H7 (cell line): ENCODE results near the gene SLC4A5. TPM values are rescaled to one million over a fixed set of nuclear protein-coding genes. Genes with fewer than 3 reads are reported as not detected.

Experiments used
- DNase-seq: peaks from one replicate; pipeline ENCODE4 v3.0.0; 2012
- H3K27me3 ChIP-seq: 2 replicates; pipeline ENCODE4 v1.6.0; 2011; ENCODE audit warnings: mild to moderate bottlenecking, low read length; ENCODE audit not compliant: control insufficient read depth, insufficient read depth
- H3K36me3 ChIP-seq: replicated peaks from 2 replicates; pipeline ENCODE4 v1.5.1; 2011; ENCODE audit warnings: low read length; ENCODE audit not compliant: control insufficient read depth, insufficient read depth
- H3K4me3 ChIP-seq: 2 replicates; pipeline ENCODE4 v1.5.1; 2011; ENCODE audit warnings: low read depth, mild to moderate bottlenecking, control low read depth, low read length, moderate library complexity; ENCODE audit not compliant: insufficient read depth
- total RNA-seq: library from RNA; depleted of rRNA; stranded (reverse); fragments of >200 nt; shearing (Covaris generic); gene quantifications from 2 replicates; pipeline ENCODE4 v1.2.3, GENCODE V29; 2014

Gene SLC4A5
- total RNA-seq, 1 experiment from 2014 or later: 0.90 TPM

DNA sequence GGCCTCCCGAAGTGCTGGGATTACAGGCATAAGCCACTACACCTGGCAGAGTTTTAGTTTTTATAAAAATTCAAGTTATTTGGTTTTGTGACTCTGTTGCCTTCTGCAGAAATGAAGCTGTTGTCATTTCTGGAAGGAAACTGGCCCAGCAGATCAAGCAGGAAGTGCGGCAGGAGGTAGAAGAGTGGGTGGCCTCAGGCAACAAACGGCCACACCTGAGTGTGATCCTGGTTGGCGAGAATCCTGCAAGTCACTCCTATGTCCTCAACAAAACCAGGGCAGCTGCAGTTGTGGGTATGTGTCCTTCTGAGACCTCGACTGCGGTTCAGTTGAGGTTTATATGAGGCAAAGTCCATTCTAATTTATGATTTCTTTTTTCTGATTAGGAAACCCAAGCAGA, 137.6 kb downstream of the SLC4A5 start:
- no peak overlapping the region for H3K4me3 ChIP-seq
- H3K36me3 ChIP-seq: peaks cover 36% of the 10 kb centered on the region
- no peak for DNase-seq
- no peaks in the 10 kb centered on the region for H3K27me3 ChIP-seq

DNA sequence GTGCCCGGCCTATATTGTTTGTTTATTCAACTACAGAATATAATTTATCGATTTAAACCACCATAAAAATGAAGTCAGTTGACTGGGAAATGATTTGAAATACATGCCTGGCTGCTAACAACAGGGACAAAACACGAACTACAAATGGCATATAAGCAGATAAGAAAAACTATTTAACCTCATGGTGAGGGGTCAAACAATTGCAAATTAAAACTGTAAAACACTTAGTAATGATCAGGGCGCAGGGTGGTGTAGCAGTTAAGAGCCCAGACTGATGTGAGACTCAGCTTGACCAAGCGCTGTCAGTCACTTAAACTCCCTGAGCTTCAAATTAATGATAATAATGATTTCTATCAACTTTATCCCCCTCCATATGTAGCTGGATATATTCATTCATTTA, 138.1 kb downstream of the SLC4A5 start:
- Histone ChIP-seq H3K36me3 (peaks cover 32% of the 10 kb centered on the region), H3K27me3 (no peaks in the 10 kb centered on the region), H3K4me3 (no peak overlapping the region)
- no peak for DNase-seq

DNA sequence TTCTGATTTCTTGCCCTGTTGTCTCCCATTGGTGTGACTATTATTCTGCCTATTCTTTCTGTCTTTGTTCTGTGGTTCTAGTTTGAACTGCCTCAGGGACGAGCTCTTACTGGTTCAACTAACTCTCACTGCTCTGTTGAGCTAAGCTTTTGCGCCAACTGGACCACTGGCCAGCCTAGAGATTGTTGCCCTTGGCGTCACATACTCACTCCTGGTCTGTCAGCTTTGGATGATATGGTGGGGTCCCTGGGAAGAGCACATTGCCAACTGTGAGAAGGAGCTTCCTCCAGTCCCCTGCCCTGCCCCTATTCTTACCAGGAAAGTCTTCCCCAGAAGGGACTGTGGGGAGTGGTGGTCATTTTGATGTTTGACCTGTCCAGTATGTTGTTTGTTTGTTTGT, 138.8 kb downstream of the SLC4A5 start:
- H3K36me3 ChIP-seq: peaks cover 26% of the 10 kb centered on the region
- no peaks in the 10 kb centered on the region for H3K27me3 ChIP-seq
- no peak overlapping the region for H3K4me3 ChIP-seq
- DNase-seq: no peak

DNA sequence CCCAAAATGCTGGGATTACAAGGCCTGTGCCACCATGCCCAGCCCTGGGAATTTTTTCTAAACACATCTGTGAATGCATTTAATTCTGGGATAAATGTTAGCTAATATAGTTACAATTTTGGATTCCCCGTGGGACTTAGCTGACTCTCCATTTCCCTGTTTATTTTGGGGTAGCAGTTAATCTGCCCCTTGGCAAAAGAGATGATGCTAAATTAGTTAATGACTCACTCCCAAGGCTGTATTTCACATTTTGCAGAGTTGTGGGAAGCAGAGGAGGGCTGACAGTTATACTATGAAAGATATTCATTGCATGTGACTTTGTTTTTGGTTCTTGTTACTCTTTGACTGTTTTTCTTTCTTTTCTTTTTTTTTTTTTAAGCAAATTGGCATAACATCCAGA, 141.6 kb downstream of the SLC4A5 start:
- Histone ChIP-seq H3K36me3 (peaks cover 13% of the 10 kb centered on the region), H3K4me3 (no peak overlapping the region), H3K27me3 (no peaks in the 10 kb centered on the region)
- no peak for DNase-seq

DNA sequence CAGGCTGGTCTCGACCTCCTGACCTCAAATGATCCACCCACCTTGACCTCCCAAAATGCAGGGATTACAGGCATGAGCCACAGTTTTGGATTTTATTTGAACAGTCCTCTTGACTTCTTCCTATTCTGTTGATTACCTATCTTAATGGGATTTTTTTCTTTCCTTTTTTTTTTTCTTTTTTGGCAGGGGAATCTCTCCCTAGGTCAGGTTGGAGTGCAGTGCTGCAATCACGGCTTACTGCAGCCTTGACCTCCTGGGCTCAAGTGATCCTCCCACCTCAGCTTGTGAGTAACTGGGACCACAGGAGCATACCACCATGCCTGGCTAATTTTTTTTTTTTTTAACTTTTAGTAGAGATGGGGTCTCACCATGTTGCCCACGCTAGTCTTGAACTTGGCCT, 142.0 kb downstream of the SLC4A5 start:
- Histone ChIP-seq H3K27me3 (no peaks in the 10 kb centered on the region), H3K36me3 (peaks cover 12% of the 10 kb centered on the region), H3K4me3 (no peak overlapping the region)
- no peak for DNase-seq

DNA sequence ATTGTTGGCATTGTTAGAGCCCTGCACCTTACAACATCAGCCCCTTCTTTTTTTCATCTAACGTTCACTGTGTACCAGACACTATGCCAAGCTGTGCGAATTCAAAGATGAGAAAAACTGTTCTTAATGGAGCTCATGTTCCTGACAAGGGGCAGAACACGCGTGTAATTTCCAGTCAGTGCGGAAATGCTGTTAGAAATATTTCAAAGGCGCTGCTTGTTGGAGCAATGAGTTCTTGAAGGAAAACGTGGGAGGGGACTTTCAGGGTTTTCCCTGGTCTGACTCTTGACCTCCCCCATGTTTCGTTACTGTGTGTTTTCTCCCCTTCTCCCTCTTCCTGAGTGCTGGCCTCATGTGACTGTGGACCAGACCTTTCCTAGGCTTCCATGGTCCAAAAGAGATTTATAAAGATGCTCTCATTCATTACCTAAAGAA, 143.3 kb downstream of the SLC4A5 start:
- Histone ChIP-seq H3K4me3 (peak overlapping the region; percentile 98), H3K27me3 (no peaks in the 10 kb centered on the region), H3K36me3 (peaks cover 8% of the 10 kb centered on the region)
- DNase-seq: peak; percentile 27

DNA sequence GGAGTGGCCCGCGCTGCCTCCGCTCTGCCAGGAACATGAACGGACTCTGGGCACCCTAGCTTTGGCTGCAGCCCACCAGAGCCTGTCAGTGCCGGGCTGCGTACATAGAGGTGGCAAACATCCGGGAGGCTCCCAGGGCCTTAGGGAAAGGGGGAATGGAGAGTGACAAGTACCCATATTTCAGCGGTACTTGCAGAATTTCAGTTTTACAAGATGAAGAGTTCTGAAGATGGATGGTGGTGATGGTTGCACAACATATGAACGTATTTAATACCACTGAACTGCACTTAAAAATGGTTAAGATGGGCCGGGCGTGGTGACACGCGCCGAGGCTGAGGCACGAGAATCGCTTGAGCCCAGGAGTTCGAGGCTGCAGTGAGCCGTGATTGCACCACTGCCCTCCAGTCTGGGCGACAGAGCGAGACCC, 143.9 kb downstream of the SLC4A5 start:
- H3K36me3 ChIP-seq: peaks cover 4% of the 10 kb centered on the region
- peak overlapping the region; percentile 98 for H3K4me3 ChIP-seq
- no peaks in the 10 kb centered on the region for H3K27me3 ChIP-seq
- no peak for DNase-seq

DNA sequence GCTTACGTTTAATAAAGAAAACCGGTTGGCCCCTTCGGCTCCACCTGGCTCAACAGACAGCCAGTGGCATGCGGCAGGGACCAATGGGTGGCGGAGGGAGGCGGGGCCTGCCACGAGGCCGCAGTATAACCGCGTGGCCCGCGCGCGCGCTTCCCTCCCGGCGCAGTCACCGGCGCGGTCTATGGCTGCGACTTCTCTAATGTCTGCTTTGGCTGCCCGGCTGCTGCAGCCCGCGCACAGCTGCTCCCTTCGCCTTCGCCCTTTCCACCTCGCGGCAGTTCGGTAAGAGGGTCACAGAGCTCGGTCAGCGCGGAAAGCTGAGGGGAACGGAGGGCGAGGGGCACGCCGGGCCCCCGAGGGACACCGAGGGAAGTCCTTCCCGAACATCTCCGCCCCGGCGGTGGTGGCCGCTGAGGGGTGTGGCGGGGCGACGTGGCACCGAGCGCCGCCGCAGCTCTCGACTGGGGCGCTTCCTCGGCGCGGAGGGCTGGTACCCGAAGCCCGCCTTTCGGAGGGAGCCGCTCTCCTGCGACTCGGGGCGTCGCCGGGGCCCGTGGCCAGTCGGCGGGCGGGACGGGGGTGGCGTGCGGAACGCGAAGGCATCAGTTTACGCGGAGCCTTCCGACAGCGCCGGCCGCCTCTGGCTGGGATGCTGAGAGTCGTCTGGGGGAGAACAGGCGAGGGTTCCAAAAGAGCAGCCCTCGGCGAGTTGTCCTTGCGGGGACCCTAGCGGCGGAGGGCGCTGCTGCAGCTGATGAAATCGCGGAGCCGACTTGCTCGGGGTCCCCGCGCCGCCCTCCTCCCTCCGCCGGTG, 144.5 kb downstream of the SLC4A5 start, which contains the start of gene MTHFD2:
MTHFD2 (plus strand) TSS at position 155 of the 814 bp plus-strand sequence; CDS start at position 182, 27 bp downstream.
- Histone ChIP-seq H3K36me3 (peaks cover 2% of the 10 kb centered on the region; the same call in 1 of the 2 replicates), H3K27me3 (no peaks in the 10 kb centered on the region), H3K4me3 (peak within 1 kb of the TSS; percentile 98)
- peak; percentile 97 for DNase-seq

DNA sequence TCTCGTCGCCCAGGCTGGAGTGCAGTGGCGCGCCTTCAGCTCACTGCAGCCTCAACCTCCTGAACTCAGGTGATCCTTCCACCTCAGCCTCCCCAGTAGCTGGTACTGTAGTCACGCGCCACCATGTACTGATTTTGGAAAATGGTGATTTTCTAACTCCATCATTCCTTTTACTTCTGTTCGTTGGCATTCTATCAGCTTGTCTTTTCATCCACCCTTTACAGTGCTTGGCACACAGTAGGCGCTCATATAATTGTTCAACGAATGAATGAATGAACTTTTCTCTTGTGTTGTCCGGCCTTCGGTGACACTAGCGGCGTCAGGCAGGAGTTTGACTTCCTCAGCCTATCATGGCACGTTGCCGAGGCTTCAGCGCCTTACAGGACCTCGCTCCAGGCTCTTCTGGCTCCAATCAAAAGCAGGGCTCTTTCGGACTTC, 145.2 kb downstream of the SLC4A5 start:
- Histone ChIP-seq H3K4me3 (peak overlapping the region; percentile 14), H3K27me3 (no peaks in the 10 kb centered on the region), H3K36me3 (peaks cover 2% of the 10 kb centered on the region; the same call in 1 of the 2 replicates)
- DNase-seq: no peak

DNA sequence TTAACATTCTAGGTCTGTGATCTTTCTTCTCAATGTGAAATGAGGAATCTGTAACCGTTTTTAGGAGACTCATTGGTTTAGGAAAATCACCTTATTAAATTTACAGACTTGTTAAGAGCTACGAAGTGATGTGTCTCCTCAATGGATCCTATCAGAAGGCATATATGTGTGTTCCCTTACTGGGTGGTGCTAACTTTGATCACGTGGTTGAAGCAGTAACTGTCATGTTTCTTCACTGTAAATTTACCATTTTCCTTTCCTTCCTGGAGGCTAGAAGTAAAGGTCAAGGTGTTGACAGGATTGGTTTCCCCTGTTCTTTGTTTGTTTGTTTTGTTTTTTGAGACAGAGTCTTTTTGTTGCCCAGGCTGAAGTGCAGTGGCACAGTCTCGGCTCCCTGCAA, 146.2 kb downstream of the SLC4A5 start:
- no peak overlapping the region for H3K4me3 ChIP-seq
- H3K27me3 ChIP-seq: no peaks in the 10 kb centered on the region
- DNase-seq: no peak

DNA sequence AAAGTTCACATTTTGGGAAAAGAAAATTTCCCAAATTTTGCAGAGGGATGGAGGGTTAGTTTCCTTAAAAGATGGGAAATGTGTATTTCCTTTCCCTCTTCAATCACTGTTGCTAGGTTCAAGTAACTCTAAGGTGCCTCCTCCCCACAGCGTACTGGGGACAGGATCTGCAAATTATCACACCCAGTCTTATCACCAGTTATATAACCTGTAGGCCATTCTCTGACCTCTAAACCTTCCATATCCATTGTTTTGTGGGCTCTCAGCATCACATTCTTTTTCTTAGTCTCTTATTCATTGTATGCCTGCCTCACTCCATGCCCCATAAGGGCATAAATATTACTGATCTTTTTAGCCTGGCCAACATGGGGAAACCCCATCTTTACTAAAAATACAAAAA, 148.4 kb downstream of the SLC4A5 start:
- Histone ChIP-seq H3K4me3 (no peak overlapping the region), H3K36me3 (no peaks in the 10 kb centered on the region), H3K27me3 (no peaks in the 10 kb centered on the region)
- no peak for DNase-seq

More for the DNA sequence above, 146.2 kb downstream of the SLC4A5 start:
- no peaks in the 10 kb centered on the region; the same call in 1 of the 2 replicates for H3K36me3 ChIP-seq

DNA sequence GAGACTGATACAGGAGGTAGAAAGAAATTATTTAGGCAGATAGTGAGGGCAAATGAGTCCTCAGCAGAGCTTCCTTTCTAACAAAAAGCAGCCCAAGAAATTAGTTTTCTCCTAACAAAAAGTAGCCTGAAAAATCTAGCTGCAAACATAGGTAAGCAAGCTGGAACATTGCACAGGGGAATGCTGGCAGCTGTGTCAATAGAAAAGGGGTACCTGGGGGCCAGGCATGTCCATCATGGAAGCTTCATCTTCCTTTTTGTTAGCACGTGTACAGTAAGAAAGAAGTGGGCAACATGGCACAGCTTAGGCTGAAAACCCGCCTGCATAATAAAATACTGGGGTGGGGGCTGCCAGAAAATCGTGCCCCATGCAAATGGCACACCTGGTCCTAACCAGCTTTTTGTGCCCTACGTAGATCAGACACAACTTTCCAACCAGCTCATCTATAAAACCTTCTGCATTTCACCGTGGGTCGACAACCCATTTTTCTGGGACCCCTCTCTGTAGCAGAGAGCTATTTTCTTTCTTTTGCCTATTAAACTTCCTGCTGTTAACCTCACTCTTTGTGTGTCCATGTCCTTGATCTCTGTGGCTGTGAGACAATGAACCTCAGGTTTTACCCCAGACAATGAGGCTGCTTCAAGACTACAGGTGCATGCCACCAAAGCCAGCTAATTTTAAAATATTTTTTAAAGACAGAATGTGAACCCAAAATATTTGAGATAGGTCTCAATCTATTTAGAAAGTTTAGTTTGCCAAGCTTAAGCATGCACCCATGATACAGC, 151.4 kb downstream of the SLC4A5 start:
- Histone ChIP-seq H3K4me3 (no peak overlapping the region), H3K36me3 (no peaks in the 10 kb centered on the region), H3K27me3 (no peaks in the 10 kb centered on the region)
- DNase-seq: no peak

DNA sequence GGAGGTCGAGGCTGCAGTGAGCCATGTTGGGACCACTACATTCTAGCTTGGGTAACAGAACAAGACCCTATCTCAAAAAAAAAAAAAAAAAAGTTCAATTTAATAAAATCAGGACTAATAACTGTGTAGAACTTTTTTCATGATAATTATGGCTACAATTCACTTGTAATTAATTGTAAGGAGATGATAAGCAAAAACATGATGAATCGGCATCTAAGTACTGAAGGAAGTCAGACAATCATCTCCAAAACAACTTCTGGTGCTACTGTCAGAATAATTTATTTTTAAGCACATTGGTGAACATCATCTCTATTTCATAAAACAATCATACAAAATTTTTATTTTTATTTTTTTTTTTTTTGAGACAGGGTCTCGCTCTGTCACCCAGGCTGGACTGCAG, 154.5 kb downstream of the SLC4A5 start:
- H3K4me3 ChIP-seq: no peak overlapping the region
- no peaks in the 10 kb centered on the region for H3K36me3 ChIP-seq
- H3K27me3 ChIP-seq: no peaks in the 10 kb centered on the region
- no peak for DNase-seq

DNA sequence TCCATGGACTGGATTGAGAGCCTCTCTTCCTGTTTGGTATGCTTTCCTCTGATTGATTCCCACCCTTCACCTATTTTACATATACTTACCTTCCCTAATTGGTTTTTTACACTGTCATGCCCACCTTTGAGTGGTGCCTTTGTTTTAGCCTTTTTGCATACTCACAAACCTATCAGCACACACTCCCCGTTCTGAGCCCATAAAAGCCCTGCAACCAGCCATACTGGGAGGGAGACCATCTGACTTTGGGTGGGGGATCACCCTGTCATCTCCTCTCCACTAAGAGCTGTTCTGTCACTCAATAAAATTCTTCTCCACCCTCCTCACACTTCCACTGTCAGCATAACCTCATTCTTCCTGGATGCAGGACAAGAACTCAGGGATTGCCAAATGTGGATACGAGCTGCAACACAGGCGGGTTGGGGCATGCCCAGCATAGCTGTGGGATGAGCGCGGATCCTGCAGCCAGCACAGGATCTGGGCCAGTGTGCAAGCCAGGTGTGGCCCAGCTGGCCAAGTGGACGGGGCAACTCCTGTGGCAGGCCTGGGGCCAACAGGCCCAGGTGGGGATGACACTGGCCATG, 155.1 kb downstream of the SLC4A5 start:
- no peaks in the 10 kb centered on the region for H3K27me3 ChIP-seq
- peak; percentile 35 for DNase-seq
- no peaks in the 10 kb centered on the region for H3K36me3 ChIP-seq
- no peak overlapping the region for H3K4me3 ChIP-seq
